Sigmoid colon (tissue), 7 donors: ENCODE data around the gene UVRAG. TPM values are rescaled to one million over a fixed set of nuclear protein-coding genes. Genes with fewer than 3 reads are reported as not detected.
"Not testable (repeated sequence)": the region's sequence is repeated elsewhere in the genome, so short reads cannot be mapped to it uniquely, and the experiment has no call there.

ENCODE experiments used
- DNase-seq: peaks from one replicate; pipeline ENCODE4 v3.0.0-alpha.2; 2019
- H3K27ac ChIP-seq, 4 donors: fragments of 200-600 bp; sonication (generic); one replicate each; pipeline ENCODE4 v1.5.1; 2016 to 2019; ENCODE audit warnings: mild to moderate bottlenecking in 1 of 4
- H3K27me3 ChIP-seq, 3 donors: fragments of 200-600 bp; sonication (generic); one replicate each; pipeline ENCODE4 v1.5.1; 2019; ENCODE audit warnings: mild to moderate bottlenecking in 1 of 3
- H3K36me3 ChIP-seq, 4 donors: fragments of 200-600 bp; sonication (generic); one replicate each; pipeline ENCODE4 v1.5.1; 2016 to 2019
- H3K4me1 ChIP-seq, 4 donors: fragments of 200-600 bp; sonication (generic); one replicate each; pipeline ENCODE4 v1.5.1; 2017 to 2019
- H3K4me3 ChIP-seq, 4 donors: fragments of 200-600 bp; sonication (generic); one replicate each; pipeline ENCODE4 v1.5.1; 2017 to 2019; ENCODE audit warnings: mild to moderate bottlenecking in 2 of 4, moderate library complexity in 1 of 4
- H3K9me3 ChIP-seq, 4 donors: fragments of 200-600 bp in 3 of 4; sonication (generic) in 3 of 4; one replicate each; pipeline versions ENCODE4 v1.5.1 to v1.6.1; 2013 to 2019
- CTCF ChIP-seq, 4 experiments: fragments of 450-650 bp in 3 of 4; fragments of 200-600 bp in 1 of 4; IDR thresholded peaks; one replicate each; pipeline ENCODE4 v1.5.1; 2016 to 2019; ENCODE audit warnings: antibody characterized with exemption in 4 of 4, mild to moderate bottlenecking in 3 of 4, moderate library complexity in 2 of 4
- EP300 ChIP-seq, 4 donors: sonication (generic); formaldehyde crosslinking; IDR thresholded peaks; one replicate each; pipeline ENCODE4 v1.6.1; 2017; ENCODE audit warnings: antibody characterized with exemption in 4 of 4
- POLR2A ChIP-seq, 2 donors: fragments of 450-650 bp; IDR thresholded peaks; one replicate each; pipeline ENCODE4 v1.6.1; 2016; ENCODE audit warnings: antibody characterized with exemption in 2 of 2, mild to moderate bottlenecking in 2 of 2, moderate library complexity in 2 of 2
- POLR2AphosphoS5 ChIP-seq, 4 donors: sonication (generic); formaldehyde crosslinking; IDR thresholded peaks; one replicate each; pipeline ENCODE4 v1.6.1; 2017; ENCODE audit warnings: antibody characterized with exemption in 4 of 4
- WGBS, 2 donors: extraction: QIAGEN DNeasy Blood & Tissue Kit; methylation state at CpG; one replicate each; pipeline ENCODE4 v1.1.7; 2013; 5-methylcytosine and 5-hydroxymethylcytosine counted together
- intact Hi-C: fragments of 100-400 bp; cut with DNase I; formaldehyde crosslinking; loops from one replicate; pipeline ENCODE4 v1.15.1; 2023
- polyA plus RNA-seq, 3 donors: library from polyadenylated mRNA; stranded (reverse); fragments of 200-250 nt; gene quantifications; one replicate each; pipeline ENCODE4 v1.2.3, GENCODE V29; 2013
- total RNA-seq, 4 donors: library from RNA; depleted of rRNA; stranded (reverse); fragments of >200 nt; gene quantifications; one replicate each; pipeline ENCODE4 v1.1.0, GENCODE V29; 2016
- donor health status: healthy with polysubstance abuse.
- donor health status: Bipolar disorder and iron deficiency.
- donor health status: healthy.

Gene UVRAG
- total and polyA plus RNA-seq, 7 donors = 4.9 to 43.2 (median 29.3) TPM

- 81 to 98% methylated on average over 2 of the region's 2 CpGs for WGBS, 2 donors
- Histone ChIP-seq H3K27ac (no peak overlapping the region), H3K4me3 (no peak overlapping the region)
Observed at GRCh38 chr11:75878933-75879332, 63.9 kb downstream of the UVRAG start.

GRCh38 chr11:75879737-75880136, 64.7 kb downstream of the UVRAG start:
- no peak overlapping the region for H3K4me3 ChIP-seq
- no peak for DNase-seq
- WGBS, 2 donors = 75 to 80% methylated on average over 9 of the region's 9 CpGs
- no peaks in the 10 kb centered on the region for H3K9me3 ChIP-seq
- no peaks in the 10 kb centered on the region for H3K27me3 ChIP-seq
- intact Hi-C loops = no loop called here
- H3K36me3 ChIP-seq = peaks cover 0 to 16% (median 0%) of the 10 kb centered on the region in 4 donors
- no peak overlapping the region for H3K27ac ChIP-seq
- peaks cover 0 to 6% (median 2%) of the 10 kb centered on the region in 4 donors for H3K4me1 ChIP-seq
- TF ChIP-seq POLR2A (IDR thresholded peaks at IDR 0.05) (no peak), EP300 (IDR thresholded peaks at IDR 0.05) (no peak), CTCF (IDR thresholded peaks at IDR 0.05) (no peak), POLR2AphosphoS5 (IDR thresholded peaks at IDR 0.05) (no peak)

More at GRCh38 chr11:75878933-75879332, 63.9 kb downstream of the UVRAG start:
- H3K36me3 ChIP-seq = peaks cover 0 to 16% (median 0%) of the 10 kb centered on the region in 4 donors
- TF ChIP-seq EP300 (IDR thresholded peaks at IDR 0.05) = no peak
- no peak for TF ChIP-seq POLR2AphosphoS5 (IDR thresholded peaks at IDR 0.05)
- no peak for TF ChIP-seq CTCF (IDR thresholded peaks at IDR 0.05)
- no peak for TF ChIP-seq POLR2A (IDR thresholded peaks at IDR 0.05)
- no peaks in the 10 kb centered on the region for H3K9me3 ChIP-seq
- no peaks in the 10 kb centered on the region for H3K27me3 ChIP-seq
- peaks cover 0 to 7% (median 3%) of the 10 kb centered on the region in 4 donors for H3K4me1 ChIP-seq
- intact Hi-C loops = no loop called here
- no peak for DNase-seq

- H3K36me3 ChIP-seq = peaks cover 0 to 16% (median 0%) of the 10 kb centered on the region in 4 donors
- H3K27me3 ChIP-seq, intact Hi-C loops, H3K4me3 ChIP-seq, H3K27ac ChIP-seq, DNase-seq, H3K4me1 ChIP-seq, H3K9me3 ChIP-seq: not testable (repeated sequence)
- 93 to 98% methylated on average over 8 of the region's 8 CpGs for WGBS, 2 donors
Observed at GRCh38 chr11:75880343-75880742, 65.3 kb downstream of the UVRAG start.

GRCh38 chr11:75884321-75884720, 69.3 kb downstream of the UVRAG start:
- TF ChIP-seq POLR2AphosphoS5 (IDR thresholded peaks at IDR 0.05) = no peak
- H3K27me3 ChIP-seq = no peaks in the 10 kb centered on the region
- no peak for DNase-seq
- no peak overlapping the region for H3K27ac ChIP-seq
- no peak overlapping the region for H3K4me3 ChIP-seq
- H3K9me3 ChIP-seq = no peaks in the 10 kb centered on the region
- H3K36me3 ChIP-seq = peaks cover 0 to 16% (median 0%) of the 10 kb centered on the region in 4 donors
- peaks cover 0 to 4% (median 0%) of the 10 kb centered on the region in 4 donors for H3K4me1 ChIP-seq
- intact Hi-C loops = no loop called here

GRCh38 chr11:75888416-75888815, 73.4 kb downstream of the UVRAG start:
- 96 to 97% methylated on average over 3 of the region's 3 CpGs for WGBS, 2 donors

More at GRCh38 chr11:75888416-75888815, 73.4 kb downstream of the UVRAG start:
- Histone ChIP-seq H3K36me3 (peaks cover 0 to 4% (median 0%) of the 10 kb centered on the region in 4 donors), H3K9me3 (no peaks in the 10 kb centered on the region), H3K27ac (no peak overlapping the region), H3K4me3 (no peak overlapping the region), H3K4me1 (no peaks in the 10 kb centered on the region), H3K27me3 (no peaks in the 10 kb centered on the region)
- TF ChIP-seq CTCF (IDR thresholded peaks at IDR 0.05) (no peak), EP300 (IDR thresholded peaks at IDR 0.05) (no peak), POLR2A (IDR thresholded peaks at IDR 0.05) (no peak), POLR2AphosphoS5 (IDR thresholded peaks at IDR 0.05) (no peak)
- intact Hi-C loops = no loop called here
- DNase-seq = no peak
